CD14-positive monocyte (primary cell): ENCODE measurements around the gene LONRF2. TPM values are rescaled to one million over a fixed set of nuclear protein-coding genes. Genes with fewer than 3 reads are reported as not detected.

ENCODE experiments used
- DNase-seq, 3 donors: peaks; one replicate each; pipeline ENCODE4 v3.0.0-alpha.2; 2011 to 2022
- H2AFZ ChIP-seq: 2 replicates; pipeline ENCODE4 v1.6.0; 2012; ENCODE audit warnings: mild to moderate bottlenecking, low read depth, low read length, inconsistent platforms; ENCODE audit not compliant: insufficient read depth, poor library complexity, severe bottlenecking
- H3K27ac ChIP-seq, 2 donors: 1 replicate in 1 of 2; 2 replicates in 1 of 2; pipeline ENCODE4 v1.5.1; 2012 to 2013; ENCODE audit warnings: low read length in 2 of 2, control low read depth in 1 of 2, inconsistent platforms in 1 of 2, low read depth in 1 of 2, mild to moderate bottlenecking in 1 of 2
- H3K27me3 ChIP-seq, 2 donors: one replicate each; pipeline versions ENCODE4 v1.6.0 to v1.6.1; 2011 to 2013; ENCODE audit warnings: low read length in 2 of 2; ENCODE audit not compliant: control insufficient read depth in 2 of 2, insufficient read depth in 2 of 2
- H3K36me3 ChIP-seq, 2 donors: replicated peaks in 1 of 2; 1 replicate in 1 of 2; 2 replicates in 1 of 2; pipeline versions ENCODE4 v1.5.1 to v1.6.1; 2012 to 2013; ENCODE audit warnings: low read length in 2 of 2, control low read depth in 1 of 2, inconsistent platforms in 1 of 2, mild to moderate bottlenecking in 1 of 2; ENCODE audit not compliant: insufficient read depth in 2 of 2, control insufficient read depth in 1 of 2
- H3K4me1 ChIP-seq, 2 donors: 1 replicate in 1 of 2; 2 replicates in 1 of 2; pipeline versions ENCODE4 v1.5.1 to v1.6.1; 2012 to 2013; ENCODE audit warnings: low read length in 2 of 2, control low read depth in 1 of 2, inconsistent platforms in 1 of 2, mild to moderate bottlenecking in 1 of 2, moderate library complexity in 1 of 2; ENCODE audit not compliant: insufficient read depth in 2 of 2, control insufficient read depth in 1 of 2
- H3K4me2 ChIP-seq: replicated peaks from 2 replicates; pipeline ENCODE3; 2012; ENCODE audit warnings: low read length, moderate library complexity, mild to moderate bottlenecking; ENCODE audit not compliant: poor library complexity, severe bottlenecking; ENCODE audit errors: extremely low read depth
- H3K4me3 ChIP-seq, 3 experiments: fragments of 200-600 bp in 1 of 3; sonication (generic) in 1 of 3; replicated peaks in 1 of 3; 1 replicate in 2 of 3; 2 replicates in 1 of 3; pipeline ENCODE4 v1.5.1; 2011 to 2013; ENCODE audit warnings: low read length in 3 of 3, mild to moderate bottlenecking in 3 of 3, control low read depth in 2 of 3, low read depth in 2 of 3, inconsistent platforms in 1 of 3, moderate library complexity in 1 of 3
- H3K79me2 ChIP-seq: 2 replicates; pipeline ENCODE4 v1.6.0; 2012; ENCODE audit warnings: mild to moderate bottlenecking, control low read depth, inconsistent platforms, low read length, moderate library complexity; ENCODE audit not compliant: insufficient read depth
- H3K9ac ChIP-seq: 2 replicates; pipeline ENCODE4 v1.6.0; 2017; ENCODE audit warnings: low read length, mild to moderate bottlenecking; ENCODE audit not compliant: insufficient read depth, poor library complexity, severe bottlenecking
- H3K9me3 ChIP-seq, 2 donors: replicated peaks in 1 of 2; 1 replicate in 1 of 2; 2 replicates in 1 of 2; pipeline versions ENCODE4 v1.5.1 to v1.6.1; 2012 to 2013; ENCODE audit warnings: low read length in 2 of 2, control low read depth in 1 of 2; ENCODE audit not compliant: control insufficient read depth in 1 of 2, insufficient read depth in 1 of 2
- H4K20me1 ChIP-seq: 2 replicates; pipeline ENCODE4 v1.6.0; 2012; ENCODE audit warnings: mild to moderate bottlenecking, low read length, control low read depth, moderate library complexity; ENCODE audit not compliant: insufficient read depth
- H3K27ac Mint-ChIP-seq, 7 donors: one replicate each; pipeline ENCODE4 v1.8.0; 2020; ENCODE audit warnings: mild to moderate bottlenecking in 7 of 7, mixed read lengths in 7 of 7, moderate library complexity in 6 of 7, inconsistent platforms in 2 of 7
- H3K27me3 Mint-ChIP-seq, 3 donors: one replicate each; pipeline ENCODE4 v1.8.0; 2021 to 2022; ENCODE audit warnings: low read depth in 3 of 3, mild to moderate bottlenecking in 3 of 3, mixed read lengths in 3 of 3, moderate library complexity in 3 of 3, inconsistent platforms in 1 of 3
- H3K36me3 Mint-ChIP-seq, 2 donors: one replicate each; pipeline ENCODE4 v1.8.0; 2020; ENCODE audit warnings: mixed read lengths in 2 of 2, inconsistent platforms in 1 of 2, mild to moderate bottlenecking in 1 of 2
- H3K4me1 Mint-ChIP-seq: one replicate; pipeline ENCODE4 v1.8.0; 2020; ENCODE audit warnings: mild to moderate bottlenecking, mixed read lengths
- H3K4me3 Mint-ChIP-seq, 2 donors: one replicate each; pipeline ENCODE4 v1.8.0; 2020; ENCODE audit warnings: mild to moderate bottlenecking in 2 of 2, mixed read lengths in 2 of 2, moderate library complexity in 1 of 2
- H3K9me3 Mint-ChIP-seq, 7 donors: one replicate each; pipeline ENCODE4 v1.8.0; 2020 to 2022; ENCODE audit warnings: mixed read lengths in 7 of 7, mild to moderate bottlenecking in 6 of 7, moderate library complexity in 6 of 7, inconsistent platforms in 2 of 7
- WGBS: methylation state at CpG from one replicate; pipeline ENCODE4 v1.1.5; 2013; ENCODE audit warnings: missing lambda C conversion rate; ENCODE audit not compliant: insufficient coverage; 5-methylcytosine and 5-hydroxymethylcytosine counted together
- intact Hi-C, 2 donors: fragments of 100-400 bp; cut with micrococcal nuclease; formaldehyde crosslinking; loops; one replicate each; pipeline versions ENCODE4 v1.15.0 to v1.15.1; 2023
- polyA plus RNA-seq, 3 donors: library from polyadenylated mRNA; depleted of rRNA in 1 of 3; unstranded in 2 of 3; stranded (reverse) in 1 of 3; fragments of 300-500 nt in 2 of 3; fragments of >200 nt in 1 of 3; fragmentation: Illumina TruSeq in 2 of 3; gene quantifications; 1 replicate in 2 of 3; 2 replicates in 1 of 3; pipeline ENCODE4 v1.2.3, GENCODE V29; 2012 to 2021
- TF ChIP-seq, protein P1 (sequence below): fragments of 200-600 bp; IDR thresholded peaks from one replicate; pipeline ENCODE4 v1.8.0; 2022; ENCODE audit warnings: antibody characterized with exemption, mild to moderate bottlenecking

Gene LONRF2
- polyA plus RNA-seq, 3 donors: not detected

DNA sequence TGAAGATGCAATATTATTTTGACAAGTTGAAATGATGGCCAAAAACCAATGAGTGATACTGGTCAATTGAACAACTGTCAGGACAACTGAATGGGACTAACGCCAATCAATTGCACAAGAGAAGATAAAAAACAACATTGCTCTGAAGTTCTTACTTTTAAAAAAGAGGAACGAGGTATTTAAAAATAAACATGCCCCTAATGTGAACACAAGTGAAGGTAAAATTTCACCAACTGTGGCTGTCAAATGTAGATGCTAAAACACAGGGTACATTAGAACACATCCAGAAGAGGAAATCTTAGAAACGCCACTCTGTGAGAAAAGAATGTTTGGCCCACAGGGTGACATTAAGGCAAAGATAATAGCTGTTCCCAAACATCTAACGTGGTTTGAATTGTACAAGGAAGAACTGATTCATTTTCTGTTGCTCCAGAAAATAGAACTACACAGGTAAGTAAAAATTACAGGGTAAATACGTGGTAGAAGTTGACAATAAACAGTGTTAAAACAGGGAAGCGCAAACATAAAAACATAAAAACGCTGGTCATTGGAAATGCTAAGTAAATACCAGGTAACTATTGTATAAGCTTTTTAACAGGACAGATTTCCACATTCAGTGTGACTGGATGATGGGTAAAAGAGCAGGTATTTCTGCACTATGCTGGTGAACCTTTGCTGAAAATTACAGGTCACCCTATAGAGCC is 20.3 kb downstream of the LONRF2 start:
- no peaks in the 10 kb centered on the region for H3K79me2 ChIP-seq
- peaks cover 3 to 20% (median 13%) of the 10 kb centered on the region in 7 donors for H3K9me3 Mint-ChIP-seq
- no peaks in the 10 kb centered on the region for H3K36me3 Mint-ChIP-seq
- H4K20me1 ChIP-seq: no peaks in the 10 kb centered on the region
- H3K27me3 Mint-ChIP-seq: peaks cover 1 to 13% (median 3%) of the 10 kb centered on the region in 3 donors
- H3K4me3 ChIP-seq: no peak overlapping the region
- H3K4me1 Mint-ChIP-seq: peaks cover 1% of the 10 kb centered on the region
- H2AFZ ChIP-seq: no peak overlapping the region
- no peaks in the 10 kb centered on the region for H3K4me1 ChIP-seq
- TF ChIP-seq, protein P1, sequence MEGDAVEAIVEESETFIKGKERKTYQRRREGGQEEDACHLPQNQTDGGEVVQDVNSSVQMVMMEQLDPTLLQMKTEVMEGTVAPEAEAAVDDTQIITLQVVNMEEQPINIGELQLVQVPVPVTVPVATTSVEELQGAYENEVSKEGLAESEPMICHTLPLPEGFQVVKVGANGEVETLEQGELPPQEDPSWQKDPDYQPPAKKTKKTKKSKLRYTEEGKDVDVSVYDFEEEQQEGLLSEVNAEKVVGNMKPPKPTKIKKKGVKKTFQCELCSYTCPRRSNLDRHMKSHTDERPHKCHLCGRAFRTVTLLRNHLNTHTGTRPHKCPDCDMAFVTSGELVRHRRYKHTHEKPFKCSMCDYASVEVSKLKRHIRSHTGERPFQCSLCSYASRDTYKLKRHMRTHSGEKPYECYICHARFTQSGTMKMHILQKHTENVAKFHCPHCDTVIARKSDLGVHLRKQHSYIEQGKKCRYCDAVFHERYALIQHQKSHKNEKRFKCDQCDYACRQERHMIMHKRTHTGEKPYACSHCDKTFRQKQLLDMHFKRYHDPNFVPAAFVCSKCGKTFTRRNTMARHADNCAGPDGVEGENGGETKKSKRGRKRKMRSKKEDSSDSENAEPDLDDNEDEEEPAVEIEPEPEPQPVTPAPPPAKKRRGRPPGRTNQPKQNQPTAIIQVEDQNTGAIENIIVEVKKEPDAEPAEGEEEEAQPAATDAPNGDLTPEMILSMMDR: no peak
- no peak overlapping the region for H3K27ac Mint-ChIP-seq
- H3K27ac ChIP-seq: no peak overlapping the region
- peaks cover 0 to 9% of the 10 kb centered on the region in 2 donors for H3K9me3 ChIP-seq
- intact Hi-C loops: no loop called here
- no peak overlapping the region for H3K9ac ChIP-seq
- H3K4me3 Mint-ChIP-seq: no peak overlapping the region
- no CpG with 5 or more reads among the region's 7 CpGs for WGBS
- H3K27me3 ChIP-seq: no peaks in the 10 kb centered on the region
- H3K4me2 ChIP-seq: no peak overlapping the region
- no peaks in the 10 kb centered on the region for H3K36me3 ChIP-seq
- DNase-seq: no peak

DNA sequence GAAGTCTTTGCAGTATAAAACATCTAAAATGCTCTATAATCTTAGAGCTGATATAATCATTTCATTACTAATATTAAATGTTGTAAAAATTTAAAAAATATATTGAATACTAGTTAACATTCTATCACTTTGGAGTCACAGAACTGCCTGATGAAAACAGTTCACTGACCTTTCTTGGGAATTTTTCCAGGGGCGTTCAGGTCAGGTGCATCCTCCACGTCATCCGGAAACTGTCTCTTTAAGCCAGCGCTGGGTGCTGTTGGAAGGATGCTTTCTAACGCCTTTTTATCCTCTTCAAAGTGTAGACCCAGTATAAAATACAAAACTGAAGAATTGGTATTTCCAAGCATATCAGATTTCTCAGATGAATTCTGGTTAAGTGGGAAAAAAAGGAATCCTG is 22.8 kb downstream of the LONRF2 start:
- Mint-ChIP-seq H3K4me3 (no peak overlapping the region), H3K27ac (no peak overlapping the region)

More for the DNA sequence above, 22.8 kb downstream of the LONRF2 start:
- peaks cover 0 to 9% of the 10 kb centered on the region in 2 donors for H3K9me3 ChIP-seq
- H3K4me2 ChIP-seq: no peak overlapping the region
- intact Hi-C loops: no loop called here
- H3K36me3 Mint-ChIP-seq: no peaks in the 10 kb centered on the region
- no peak overlapping the region for H3K27ac ChIP-seq
- TF ChIP-seq, protein P1: no peak
- no peaks in the 10 kb centered on the region for H4K20me1 ChIP-seq
- H3K27me3 ChIP-seq: no peaks in the 10 kb centered on the region
- no peaks in the 10 kb centered on the region for H3K36me3 ChIP-seq
- peaks cover 1% of the 10 kb centered on the region for H3K4me1 Mint-ChIP-seq
- no peaks in the 10 kb centered on the region for H3K4me1 ChIP-seq
- peaks cover 3 to 17% (median 13%) of the 10 kb centered on the region in 7 donors for H3K9me3 Mint-ChIP-seq
- DNase-seq: no peak
- no peaks in the 10 kb centered on the region for H3K79me2 ChIP-seq
- no peak overlapping the region for H3K4me3 ChIP-seq
- 92% methylated on average over 2 of the region's 5 CpGs for WGBS
- peaks cover 1 to 18% (median 3%) of the 10 kb centered on the region in 3 donors for H3K27me3 Mint-ChIP-seq
- H2AFZ ChIP-seq: no peak overlapping the region
- no peak overlapping the region for H3K9ac ChIP-seq
